Hematopoietic multipotent progenitor cell treated with erythropoietin and hydrocortisone succinate and interleukin-3 and kit ligand, for 4 days (in vitro differentiated cells): ENCODE data around the gene GNA12.
"Not testable (repeated sequence)": the region's sequence is repeated elsewhere in the genome, so short reads cannot be mapped to it uniquely, and the experiment has no call there.

Source experiments
- DNase-seq: peaks from one replicate; pipeline ENCODE4 v3.0.0-alpha.2; 2015

Gene GNA12

DNA sequence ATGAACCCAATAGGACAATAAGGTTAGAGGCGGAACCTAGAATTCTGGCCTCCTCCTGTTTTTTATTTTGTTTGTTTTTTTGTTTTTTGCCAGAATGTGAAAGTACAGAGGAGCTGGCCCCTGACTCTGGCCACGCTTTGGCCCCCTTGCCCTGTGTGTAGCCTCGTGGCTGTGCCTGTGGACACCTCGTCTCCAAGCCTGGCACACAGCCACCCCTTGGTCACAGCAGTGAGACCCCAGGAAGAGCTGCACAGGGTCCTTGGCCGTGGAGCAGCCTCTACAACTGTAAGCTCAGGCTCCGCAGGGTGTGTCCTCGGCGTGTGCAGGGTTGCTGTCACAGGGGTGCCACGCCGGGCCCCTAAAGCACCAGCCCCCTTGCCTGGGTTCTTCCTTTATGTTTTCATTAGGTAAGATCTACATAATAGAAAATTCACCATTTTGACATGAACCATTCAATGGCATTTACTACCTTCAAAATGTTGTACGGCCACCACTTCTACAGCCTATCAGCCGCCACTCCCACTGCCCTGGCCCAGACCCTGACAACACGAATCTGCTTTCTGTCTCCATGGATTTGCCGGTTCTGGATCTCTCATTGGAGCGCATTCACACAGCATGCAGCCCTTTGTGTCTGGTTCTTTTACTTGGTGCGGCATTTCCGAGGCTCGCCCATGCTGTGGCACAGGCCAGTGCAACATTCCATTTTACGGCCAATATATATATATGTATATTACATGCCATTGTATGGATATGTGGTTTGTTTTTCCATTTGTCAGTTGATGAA lies 105.2 kb downstream of the GNA12 start:
- DNase-seq: no peak

DNA sequence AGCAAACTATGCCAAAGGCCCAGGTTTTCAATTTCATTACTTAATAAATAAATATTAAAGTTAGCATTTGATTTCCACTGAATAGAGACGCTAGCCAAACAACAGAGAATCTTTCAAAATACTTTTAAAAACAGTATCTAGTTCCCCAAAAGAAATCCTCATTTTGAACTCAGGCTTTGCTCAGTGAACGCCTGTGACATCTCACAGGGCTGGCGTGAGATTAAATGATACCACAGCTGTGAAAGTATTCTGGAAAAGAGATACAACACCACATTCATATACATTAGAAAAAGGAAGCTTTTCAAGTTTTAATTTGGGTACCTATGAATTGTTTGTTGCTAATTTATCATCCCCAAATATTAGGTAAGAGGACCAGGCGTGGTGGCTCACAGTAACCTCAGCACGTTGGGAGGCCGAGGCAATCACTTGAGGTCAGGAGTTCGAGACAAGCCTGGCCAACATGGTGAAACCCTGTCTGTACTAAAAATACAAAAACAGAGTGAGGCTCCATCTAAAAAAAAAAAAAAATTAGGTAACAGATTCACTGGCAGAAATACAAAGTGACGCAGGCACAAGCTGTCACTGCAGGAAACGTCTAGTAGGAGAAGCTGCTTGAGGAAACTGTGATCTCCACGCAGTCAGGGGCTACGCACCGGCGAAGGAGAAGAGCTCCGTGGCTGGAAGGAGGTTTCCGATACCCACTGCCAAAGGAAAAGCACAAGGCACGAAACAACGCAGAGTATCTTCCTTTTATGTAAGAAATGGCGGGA lies 106.2 kb downstream of the GNA12 start:
- DNase-seq: peak; percentile 75

DNA sequence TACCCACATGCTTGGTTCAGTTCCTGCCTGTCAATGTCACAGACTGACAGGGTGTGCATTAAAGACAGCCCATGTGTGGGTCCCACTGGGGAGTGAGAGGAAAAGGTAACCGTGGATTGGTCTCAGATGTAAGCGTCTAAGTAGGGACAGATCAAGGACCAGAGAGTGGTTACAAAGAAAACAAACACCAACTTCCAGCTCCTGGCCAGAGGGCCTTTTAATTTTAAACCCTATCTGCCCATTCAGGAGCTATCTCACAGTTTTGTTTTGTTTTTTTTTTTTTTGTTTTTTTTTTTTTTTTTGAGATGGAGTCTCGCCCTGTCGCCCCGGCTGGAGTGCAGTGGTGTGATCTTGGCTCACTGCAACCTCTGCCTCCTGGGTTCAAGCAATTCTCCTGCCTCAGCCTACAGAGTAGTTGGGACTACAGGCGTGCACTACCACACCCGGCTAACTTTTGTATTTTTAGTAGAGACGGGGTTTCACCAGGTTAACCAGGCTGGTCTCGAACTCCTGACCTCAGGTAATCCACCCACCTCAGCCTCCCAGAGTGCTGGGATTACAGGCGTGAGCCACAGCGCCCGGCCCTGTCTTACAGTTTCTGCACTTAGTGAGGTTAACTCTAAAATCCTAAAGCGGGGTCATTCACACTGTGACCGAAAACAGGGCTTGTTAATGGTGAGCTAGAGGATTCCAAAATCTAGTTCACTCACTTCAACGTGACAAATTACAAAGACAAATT lies 106.9 kb downstream of the GNA12 start:
- DNase-seq: not testable (repeated sequence)

DNA sequence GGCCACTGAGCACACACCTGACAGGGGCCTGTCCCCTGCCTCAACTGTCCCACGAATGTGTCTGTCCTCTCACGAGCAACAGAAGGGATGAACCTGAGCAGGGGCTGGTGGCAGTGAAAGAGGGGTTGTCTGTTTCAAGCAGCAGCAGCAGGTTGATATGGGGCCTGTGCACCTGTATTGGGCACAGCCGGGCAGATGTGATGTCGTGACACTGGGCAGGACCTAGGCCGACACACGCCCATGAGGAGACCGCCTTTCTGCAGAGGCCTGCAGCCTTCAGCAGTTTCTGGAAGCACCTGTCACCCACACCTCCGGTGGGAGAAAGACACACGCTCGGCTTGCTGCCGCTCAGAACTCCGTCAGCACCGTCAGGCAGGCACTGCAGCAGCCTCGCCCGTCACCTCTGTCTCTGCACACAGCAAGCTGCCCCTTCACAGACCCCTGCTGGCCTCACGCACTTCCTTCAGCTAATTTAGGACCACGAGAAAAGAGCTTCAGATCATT lies 107.6 kb downstream of the GNA12 start:
- DNase-seq: peak; percentile 72

DNA sequence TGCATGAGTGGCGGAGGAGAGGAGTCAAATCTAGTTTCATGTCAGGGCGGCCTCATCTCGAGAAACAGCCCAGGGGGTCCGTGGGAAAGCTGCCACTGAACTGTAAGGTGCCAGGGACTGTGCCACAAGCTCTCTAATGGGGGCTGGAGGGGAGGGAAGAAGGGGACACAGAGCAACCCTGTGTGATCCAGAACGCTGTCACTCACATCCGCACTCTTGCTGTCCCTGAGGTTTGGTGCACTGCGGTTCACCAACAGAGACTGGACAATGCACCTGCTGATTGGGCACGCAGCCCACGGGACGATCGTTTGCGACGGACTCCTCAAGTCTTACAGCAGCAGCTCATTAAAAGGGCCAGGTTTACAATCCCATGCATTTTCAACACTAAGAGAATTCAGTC lies 108.4 kb downstream of the GNA12 start:
- DNase-seq: no peak

DNA sequence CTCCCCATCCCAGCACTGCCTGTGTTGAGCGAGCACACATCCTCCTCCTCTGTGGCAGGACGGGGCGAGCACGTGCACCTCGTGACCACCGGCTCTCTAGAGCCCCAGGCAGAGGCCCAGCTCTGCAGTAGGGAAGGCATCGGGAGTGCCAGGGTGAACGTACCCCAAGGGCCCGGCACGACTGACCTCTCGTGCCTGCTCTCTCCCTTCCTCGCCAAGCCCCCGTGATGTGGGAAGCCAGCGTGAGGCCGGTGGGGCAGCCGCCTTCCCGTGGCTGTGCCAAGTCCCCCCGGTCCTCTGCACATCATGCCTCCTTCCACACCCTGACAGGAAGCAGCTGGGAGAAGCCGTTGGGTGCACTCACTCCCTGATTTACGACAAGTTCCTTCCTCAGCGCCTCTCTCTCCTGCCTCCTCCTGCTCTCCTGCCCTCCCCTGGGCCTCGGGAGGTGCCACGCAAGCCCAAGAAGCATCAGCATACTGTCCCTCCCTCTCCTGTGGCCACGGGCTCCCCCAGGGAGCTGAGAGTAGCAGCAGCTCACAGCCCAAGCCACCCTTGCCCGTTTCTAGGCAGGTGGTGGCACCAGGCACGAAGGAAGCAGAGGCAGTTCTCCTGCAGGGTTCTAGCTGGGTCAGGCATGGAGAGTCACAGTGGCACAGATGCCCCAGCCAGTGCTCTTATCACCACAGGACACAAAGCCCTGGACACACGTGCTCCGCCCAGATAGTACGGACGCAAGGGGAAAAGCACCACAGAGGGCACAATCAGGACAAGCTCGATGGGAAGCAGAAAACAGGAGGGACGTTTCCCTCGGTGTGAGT lies 109.1 kb downstream of the GNA12 start:
- DNase-seq: peak; percentile 98

DNA sequence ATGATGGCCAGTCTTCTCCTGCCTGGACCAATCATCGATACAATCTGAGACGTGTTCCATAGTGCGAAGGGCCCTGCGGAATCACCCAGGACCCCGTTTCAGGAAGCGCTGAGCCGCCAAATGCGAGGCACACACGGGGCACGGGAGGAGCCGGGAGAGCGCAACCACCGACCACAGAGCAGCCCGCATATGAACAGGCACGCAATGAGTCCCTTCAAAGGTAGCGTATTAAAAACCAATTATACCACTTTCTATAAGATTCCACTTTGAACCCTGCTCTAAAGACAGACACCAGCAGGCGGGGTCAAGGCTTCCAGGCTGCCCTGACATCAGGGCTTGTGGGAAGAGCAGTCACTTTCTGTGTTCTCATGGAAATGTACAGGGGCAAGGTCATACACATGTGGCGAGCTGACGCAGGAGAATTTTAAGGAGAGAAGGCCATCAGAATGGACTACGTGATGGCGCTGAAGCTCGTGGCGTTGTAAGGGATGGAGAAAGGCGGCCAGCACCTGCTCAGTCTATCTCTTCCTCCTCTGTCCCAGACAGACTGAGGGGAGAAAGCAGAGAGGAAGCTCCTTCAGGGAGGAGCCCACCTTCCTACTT lies 109.9 kb downstream of the GNA12 start:
- DNase-seq: peak; percentile 71

DNA sequence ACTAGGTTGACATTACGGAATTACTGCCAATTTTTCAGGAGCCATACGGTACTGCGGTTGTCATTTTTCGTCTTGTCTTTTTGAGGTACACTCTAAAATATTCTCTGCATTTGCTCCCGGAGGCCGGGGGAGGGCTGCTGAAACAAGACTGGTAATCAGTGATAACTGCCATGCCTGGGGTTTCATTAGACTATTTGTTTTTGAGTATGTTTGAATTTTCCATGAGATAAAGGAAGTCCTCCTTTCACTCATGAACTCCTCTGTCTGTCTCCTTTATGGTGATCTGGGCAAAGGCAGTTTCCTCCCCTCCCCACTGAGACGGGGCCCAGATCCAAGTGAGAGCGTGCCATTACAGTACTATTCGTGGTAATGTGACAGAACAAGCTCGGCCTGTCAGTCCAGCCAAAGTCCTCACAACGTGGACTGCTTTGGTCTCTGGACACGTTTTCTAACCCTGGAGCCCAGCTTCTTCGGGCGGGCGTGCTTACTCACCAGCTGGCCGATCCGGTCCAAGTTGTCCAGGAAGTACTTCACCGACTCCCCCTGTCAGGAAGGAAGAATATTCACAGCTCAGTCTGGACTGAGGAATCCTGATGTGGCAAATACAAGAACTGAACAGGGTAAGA lies 111.0 kb downstream of the GNA12 start:
- DNase-seq: peak; percentile 84

DNA sequence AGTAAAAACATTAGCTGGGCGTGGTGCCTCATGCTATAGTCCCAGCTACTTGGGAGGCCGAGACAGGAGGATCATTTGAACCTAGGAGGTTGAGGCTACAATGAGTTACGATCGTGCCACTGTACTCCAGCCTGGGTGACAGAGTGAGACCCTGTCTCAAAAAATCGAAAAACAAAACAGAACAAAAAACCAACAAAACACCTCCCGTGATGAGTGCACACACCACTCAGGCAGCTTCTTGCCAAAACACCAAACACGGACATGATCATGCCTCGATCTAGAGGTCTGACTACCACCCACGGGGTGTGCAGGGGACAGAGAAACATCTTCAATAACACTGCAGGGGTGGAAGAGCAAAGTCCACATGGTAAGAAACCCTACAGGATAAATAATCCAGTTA lies 111.7 kb downstream of the GNA12 start:
- DNase-seq: no peak

DNA sequence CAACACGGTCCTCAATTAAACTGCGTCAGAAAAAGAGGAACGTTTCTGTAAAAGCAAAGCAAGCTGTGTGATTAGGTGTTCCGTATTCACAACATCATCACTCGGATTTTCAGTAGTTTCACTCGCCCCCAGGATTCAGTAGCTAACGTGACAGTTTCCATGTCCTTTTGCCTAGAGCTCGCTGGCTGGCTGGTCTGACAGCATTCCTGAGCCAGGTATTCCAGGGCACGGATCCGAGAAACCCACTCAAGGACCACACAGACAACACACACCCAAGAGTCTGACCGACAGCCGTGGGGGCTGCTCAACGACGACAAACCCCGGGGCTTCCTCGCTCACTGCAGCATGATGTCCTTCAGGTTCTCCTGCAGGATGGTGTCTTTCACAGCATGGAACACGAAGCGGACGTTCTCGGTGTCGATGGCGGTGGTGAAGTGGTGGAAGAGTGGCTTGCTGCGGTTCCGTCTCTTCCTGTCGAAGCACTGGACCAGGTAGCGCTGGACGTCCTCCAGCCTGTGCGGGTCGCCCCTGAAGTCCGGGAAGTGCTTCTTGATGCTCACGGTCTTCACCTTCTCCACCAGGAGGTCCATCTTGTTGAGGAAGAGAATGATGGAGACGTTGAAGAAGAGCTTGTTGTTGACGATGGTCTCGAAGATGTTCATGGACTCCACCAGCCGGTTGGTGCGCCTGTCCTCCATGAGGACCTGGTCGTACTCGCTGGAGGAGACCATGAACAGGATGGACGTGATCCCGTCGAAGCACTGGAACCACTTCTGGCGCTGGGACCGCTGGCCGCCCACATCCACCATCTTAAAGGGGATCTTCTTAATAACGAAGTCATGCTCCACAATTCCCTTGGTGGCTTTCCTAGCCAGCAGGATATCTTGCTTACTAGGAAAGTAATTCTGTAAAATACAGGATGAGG lies 113.0 kb downstream of the GNA12 start:
- no peak for DNase-seq

DNA sequence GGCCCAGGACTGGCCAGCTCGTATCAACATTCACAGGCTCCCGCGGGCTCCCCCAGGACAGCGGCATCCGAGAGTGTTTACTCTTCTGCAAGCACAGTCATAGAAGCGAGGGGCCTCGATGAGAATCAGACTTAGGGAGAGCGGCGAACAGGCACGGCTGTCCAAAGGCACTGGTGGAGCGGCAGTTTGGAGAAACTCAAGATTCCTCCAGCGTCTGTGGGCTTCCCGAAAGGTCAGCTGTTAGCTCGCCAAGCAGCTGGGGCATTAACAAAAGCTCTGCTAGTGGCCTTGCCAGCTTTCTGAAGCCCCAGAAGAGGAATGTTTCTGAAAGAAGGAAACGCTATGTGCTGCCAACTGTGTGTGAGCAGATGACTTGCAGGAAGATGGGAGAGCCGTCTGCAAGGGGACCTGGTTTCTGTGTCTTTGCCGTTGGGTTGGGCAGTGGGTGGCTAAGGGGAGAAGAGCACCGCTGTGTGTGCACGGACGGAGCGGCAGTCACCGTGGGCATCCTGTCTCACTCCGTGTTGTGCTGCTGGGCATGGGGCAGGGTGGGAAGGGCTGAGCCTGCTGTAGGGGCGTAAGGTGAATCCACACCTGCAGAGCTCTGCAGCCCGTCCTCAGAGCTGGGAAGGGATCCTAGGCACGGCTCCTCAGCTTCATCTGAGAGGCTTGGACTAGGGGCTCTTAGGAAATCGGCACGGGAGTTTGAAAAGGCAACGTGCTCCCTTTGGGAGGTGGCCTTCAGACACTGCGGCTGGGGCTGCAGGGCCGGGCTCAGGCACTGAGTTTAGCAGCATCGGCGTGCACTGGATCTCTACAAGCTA lies 114.0 kb downstream of the GNA12 start:
- peak; percentile 42 for DNase-seq

DNA sequence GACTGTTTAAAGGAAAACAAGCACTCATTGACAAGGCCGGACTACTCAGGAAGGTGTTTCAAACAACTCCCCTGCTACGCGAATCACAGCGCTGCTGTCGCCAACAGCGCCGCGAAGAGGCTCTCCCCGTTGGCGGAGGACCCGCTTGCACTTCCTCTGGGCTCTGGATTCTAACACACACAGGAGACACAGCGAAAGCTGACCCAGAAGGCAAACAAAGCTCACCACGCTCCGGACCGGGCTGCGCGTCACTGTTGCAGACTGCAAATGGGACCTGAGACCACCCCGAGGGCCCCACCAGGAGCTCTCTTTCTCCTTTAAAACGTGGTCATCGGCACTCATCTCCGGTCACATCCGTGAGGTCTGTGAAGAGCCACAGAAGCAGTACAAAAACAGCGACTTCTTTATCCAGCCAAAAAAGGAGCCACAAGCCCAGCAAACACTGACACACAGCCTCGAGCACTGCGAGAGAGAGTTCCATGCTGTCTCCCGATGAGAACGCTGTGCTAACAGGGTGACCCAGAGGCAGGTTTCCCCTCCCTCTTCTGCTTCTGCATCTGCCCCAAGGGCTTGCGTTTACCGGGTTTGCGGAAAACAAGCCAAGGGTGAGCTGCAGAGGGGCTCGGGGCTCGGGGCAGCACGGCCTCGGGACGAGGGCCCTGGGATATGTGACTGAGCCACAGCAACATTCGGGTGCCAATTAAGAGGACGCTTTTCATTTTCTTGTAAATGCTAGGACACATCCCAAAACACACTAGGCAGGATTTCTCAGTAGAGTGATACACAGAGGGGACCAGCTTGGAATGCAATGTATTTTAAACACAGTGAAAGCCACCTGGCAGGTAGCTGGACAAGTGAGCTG lies 114.8 kb downstream of the GNA12 start:
- DNase-seq: no peak

DNA sequence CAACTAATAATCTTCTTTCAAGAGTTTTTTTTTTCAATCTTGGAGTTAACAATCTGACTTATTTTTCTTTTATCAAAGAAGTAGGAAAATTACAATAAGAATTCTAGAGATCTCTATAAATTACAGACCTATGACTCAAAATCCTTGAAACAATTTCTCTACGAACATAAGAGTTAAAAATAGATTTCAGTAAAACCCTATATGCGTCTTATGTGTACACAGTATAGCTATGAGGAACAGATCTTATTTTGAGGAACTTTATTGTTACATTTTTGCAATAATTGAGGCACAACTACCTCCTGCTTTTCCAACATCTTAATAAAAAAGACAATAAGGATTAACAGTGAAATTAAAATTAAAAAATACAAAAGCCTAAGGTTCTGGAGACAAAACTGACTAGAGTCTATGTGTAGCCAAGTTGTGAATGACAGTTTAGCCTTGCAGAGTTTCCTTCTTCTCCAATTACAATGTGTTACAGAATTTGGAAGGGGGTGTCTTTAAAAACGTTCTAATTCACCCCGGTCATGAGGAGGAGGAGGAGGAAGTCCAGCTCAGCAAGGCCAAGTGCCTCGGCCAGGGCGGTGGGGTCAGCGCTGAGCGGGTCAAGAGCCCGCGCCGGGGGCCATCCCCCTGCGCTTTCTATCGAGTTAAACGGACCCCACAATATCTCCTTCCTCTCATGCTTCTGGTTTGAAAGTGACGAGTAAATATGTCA lies 115.6 kb downstream of the GNA12 start:
- DNase-seq: no peak

DNA sequence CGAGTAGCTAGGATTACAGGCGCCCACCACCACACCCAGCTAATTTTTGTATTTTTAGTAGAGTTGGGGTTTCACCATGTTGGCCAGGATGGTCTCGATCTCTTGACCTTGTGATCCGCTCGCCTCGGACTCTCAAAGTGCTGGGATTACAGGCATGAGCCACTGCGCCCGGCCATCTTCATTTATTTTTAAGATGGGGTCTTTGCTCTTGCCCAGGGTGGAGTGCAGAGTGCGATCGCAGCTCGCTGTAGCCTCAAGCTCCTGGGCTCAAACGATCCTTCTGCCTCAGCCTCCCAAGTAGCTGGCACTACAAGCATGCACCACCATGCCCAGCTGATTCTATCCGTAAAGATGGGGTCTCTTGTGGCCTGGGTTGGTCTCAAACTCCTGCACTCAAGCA lies 116.9 kb downstream of the GNA12 start:
- DNase-seq: not testable (repeated sequence)

DNA sequence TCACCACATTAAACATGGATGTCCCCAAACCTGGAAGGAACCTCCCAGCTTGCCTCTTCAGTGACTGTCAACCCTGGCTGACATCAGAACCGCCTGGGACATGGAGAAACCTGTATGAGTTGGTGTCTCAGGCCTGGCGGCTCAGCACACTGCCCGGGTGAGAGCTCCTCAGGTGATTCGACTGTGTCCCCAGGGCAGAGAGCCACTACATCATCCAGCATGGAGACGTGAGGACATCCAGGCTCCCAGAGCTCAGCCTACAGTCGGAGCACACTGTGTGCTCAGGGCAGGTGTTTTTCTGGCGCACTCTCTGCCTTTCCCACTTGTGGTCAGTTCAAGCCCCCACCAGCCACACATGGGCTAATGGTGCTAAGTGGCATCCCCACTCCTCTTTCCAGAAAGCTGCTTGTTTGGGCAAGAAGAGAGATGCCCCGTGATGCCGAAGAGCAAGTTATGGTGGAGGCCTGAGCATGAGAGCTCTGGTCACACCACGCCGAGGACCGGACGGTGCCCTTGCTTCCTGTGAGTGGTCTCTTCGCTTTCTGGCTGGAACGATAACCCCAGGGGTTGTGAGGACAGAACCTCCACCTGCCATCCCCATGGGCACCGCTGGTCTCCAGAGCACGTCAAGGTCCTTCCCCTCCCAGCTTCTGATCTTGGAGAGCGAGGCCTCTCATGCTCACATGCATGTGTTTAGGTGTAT lies 117.6 kb downstream of the GNA12 start:
- no peak for DNase-seq

DNA sequence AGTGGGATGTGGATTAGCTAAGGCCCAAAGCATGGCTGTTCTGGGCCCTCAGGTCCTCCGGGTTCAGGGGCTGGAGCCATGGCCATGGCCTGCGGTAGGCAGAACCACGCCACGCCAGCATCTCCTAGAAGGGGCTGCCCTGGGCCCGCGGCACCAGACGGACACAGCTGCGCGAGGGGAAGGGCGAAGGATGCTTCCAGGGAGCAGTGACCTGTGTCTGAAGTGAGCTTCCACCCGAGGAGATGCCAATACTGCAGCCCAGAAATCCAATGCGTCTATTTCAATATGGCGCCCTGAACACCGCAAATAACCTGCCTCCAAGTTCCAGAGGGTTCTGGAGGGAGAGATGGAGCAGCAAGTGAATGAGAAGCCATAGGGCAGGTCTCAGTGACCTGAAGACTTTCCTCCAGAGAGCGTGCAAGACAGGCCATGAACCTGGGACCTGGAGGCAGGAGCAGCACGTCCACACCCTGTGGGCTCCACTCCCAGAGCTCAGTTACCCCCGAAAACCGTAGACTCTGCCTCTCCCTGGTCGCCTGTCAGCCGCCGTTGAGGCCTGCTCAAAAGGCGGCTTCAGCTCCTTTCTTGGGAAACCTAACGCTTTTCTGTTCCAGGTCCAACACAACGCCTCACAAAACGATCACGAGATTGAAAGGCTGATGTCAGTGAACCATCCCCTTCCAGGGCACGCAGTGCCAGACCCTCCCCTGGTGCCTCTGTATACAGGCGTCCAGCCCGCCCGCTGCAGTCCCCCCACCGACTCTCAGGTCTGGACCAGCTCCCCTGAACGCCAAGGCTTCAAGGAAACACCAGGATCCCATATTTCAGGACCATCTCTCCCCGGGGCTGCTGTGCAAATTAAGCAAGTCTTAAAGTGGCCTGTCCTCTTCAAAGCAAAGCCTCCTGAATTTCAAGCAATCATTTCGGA lies 118.7 kb downstream of the GNA12 start:
- no peak for DNase-seq
